Measurements from ENCODE around the gene PCDHGC4.
A peak's percentile ranks its signal among the peaks of the same experiment; 100 is the strongest.

PCDHGC4 gene

GRCh38 chr5:141484641-141485311 lies at the start of gene PCDHGC4:
TSS of gene PCDHGC4 (plus strand) at chr5:141485030. CDS start at chr5:141485174, 144 bp downstream.
- DNase-seq (ENCODE audit: low spot score), result peak; percentile 51

- no peak for DNase-seq (ENCODE audit: low spot score)
Observed at GRCh38 chr5:141437221-141437620, 47.6 kb upstream of the PCDHGC4 start.

GRCh38 chr5:141439411-141440141 lies 45.3 kb upstream of the PCDHGC4 start:
- peak; percentile 39 for DNase-seq (ENCODE audit: low spot score)

GRCh38 chr5:141440341-141440740 lies 44.5 kb upstream of the PCDHGC4 start:
- no peak for DNase-seq (ENCODE audit: low spot score)

- DNase-seq (ENCODE audit: low spot score), result no peak
Observed at GRCh38 chr5:141441571-141442170, 43.2 kb upstream of the PCDHGC4 start.

GRCh38 chr5:141465351-141465750 lies 19.5 kb upstream of the PCDHGC4 start:
- DNase-seq (ENCODE audit: low spot score), result no peak

GRCh38 chr5:141475625-141476131 lies 9.2 kb upstream of the PCDHGC4 start, which contains the start of gene PCDHGC3:
TSS of gene PCDHGC3 (plus strand) at chr5:141475966. CDS start at chr5:141476117, 151 bp downstream.
- DNase-seq (ENCODE audit: low spot score), result peak; percentile 97

- peak; percentile 62 for DNase-seq (ENCODE audit: low spot score)
Observed at GRCh38 chr5:141476132-141476911, 8.5 kb upstream of the PCDHGC4 start.

- DNase-seq (ENCODE audit: low spot score), result no peak
Observed at GRCh38 chr5:141477044-141477575, 7.7 kb upstream of the PCDHGC4 start.

- peak; percentile 21 for DNase-seq (ENCODE audit: low spot score)
Observed at GRCh38 chr5:141477815-141478214, 7.0 kb upstream of the PCDHGC4 start.

GRCh38 chr5:141478321-141478945 lies 6.4 kb upstream of the PCDHGC4 start:
- peak; percentile 35 for DNase-seq (ENCODE audit: low spot score)

GRCh38 chr5:141479776-141480175 lies 5.1 kb upstream of the PCDHGC4 start:
- no peak for DNase-seq (ENCODE audit: low spot score)

- no peak for DNase-seq (ENCODE audit: low spot score)
Observed at GRCh38 chr5:141483902-141484301, 928 bp upstream of the PCDHGC4 start.

GRCh38 chr5:141484310-141484640 lies 555 bp upstream of the PCDHGC4 start:
- DNase-seq (ENCODE audit: low spot score), result peak; percentile 15

GRCh38 chr5:141485321-141486055 lies 658 bp downstream of the PCDHGC4 start:
- no peak for DNase-seq (ENCODE audit: low spot score)

GRCh38 chr5:141486091-141486490 lies 1.3 kb downstream of the PCDHGC4 start:
- DNase-seq (ENCODE audit: low spot score), result no peak

GRCh38 chr5:141487131-141487530 lies 2.3 kb downstream of the PCDHGC4 start:
- no peak for DNase-seq (ENCODE audit: low spot score)

- peak; percentile 91 for DNase-seq (ENCODE audit: low spot score)
Observed at GRCh38 chr5:141488591-141489561, 4.0 kb downstream of the PCDHGC4 start, which contains the start of gene PCDHGC5. TSS of gene PCDHGC5 (plus strand) at chr5:141489081. CDS start at chr5:141489241, 160 bp downstream.

- DNase-seq (ENCODE audit: low spot score), result no peak
Observed at GRCh38 chr5:141489841-141490240, 5.0 kb downstream of the PCDHGC4 start.
